Caco-2 (cell line): ENCODE results near the gene FIGLA. TPM values are rescaled to one million over a fixed set of nuclear protein-coding genes. Genes with fewer than 3 reads are reported as not detected.

ENCODE experiments used
- BruUV-seq: library from RNA; stranded (reverse); fragments of 400-500 nt; replicated peaks from 2 replicates; lab custom pipeline; 2021; lab: Mats Ljungman, UMichigan
- CTCF ChIA-PET: fragments of 300-600 bp; sonication (Branson Sonifier 250); formaldehyde crosslinking; loops from one replicate; lab custom pipeline; 2022; ENCODE audit warnings: antibody characterized with exemption; lab: Charles Lee
- POLR2A ChIA-PET: fragments of 300-600 bp; sonication (Branson Sonifier 250); formaldehyde crosslinking; loops from one replicate; lab custom pipeline; 2022; ENCODE audit warnings: antibody characterized with exemption; lab: Charles Lee
- DNase-seq, 2 experiments: peaks; one replicate each; pipeline versions ENCODE4 v3.0.0 to v3.0.0-alpha.2; 2020 to 2022
- H3K27me3 ChIP-seq: replicated peaks from 2 replicates; pipeline ENCODE4 v1.6.0; 2011; ENCODE audit warnings: low read length; ENCODE audit not compliant: control insufficient read depth, insufficient read depth
- H3K36me3 ChIP-seq: 2 replicates; pipeline ENCODE4 v1.5.1; 2011; ENCODE audit warnings: low read length; ENCODE audit not compliant: control insufficient read depth, insufficient read depth
- H3K4me1 ChIP-seq: fragments of 250-450 bp; sonication (Bioruptor Pico); 2 replicates; pipeline ENCODE4 v1.5.1; 2020; ENCODE audit warnings: mild to moderate bottlenecking
- H3K4me3 ChIP-seq: 2 replicates; pipeline ENCODE4 v1.5.1; 2011; ENCODE audit warnings: low read depth, mild to moderate bottlenecking, control low read depth, low read length
- H3K9me3 ChIP-seq: fragments of 250-450 bp; sonication (Bioruptor Pico); 2 replicates; pipeline ENCODE4 v1.5.1; 2020; ENCODE audit warnings: mild to moderate bottlenecking, moderate library complexity
- H3K27ac Mint-ChIP-seq: one replicate; pipeline ENCODE4 v1.8.0; 2022; ENCODE audit warnings: mixed read lengths; ENCODE audit not compliant: unreplicated experiment
- H3K27me3 Mint-ChIP-seq: one replicate; pipeline ENCODE4 v1.8.0; 2022; ENCODE audit warnings: mixed read lengths; ENCODE audit not compliant: insufficient read depth, unreplicated experiment
- H3K36me3 Mint-ChIP-seq: one replicate; pipeline ENCODE4 v1.8.0; 2022; ENCODE audit warnings: mild to moderate bottlenecking, mixed read lengths; ENCODE audit not compliant: insufficient read depth, unreplicated experiment
- H3K4me1 Mint-ChIP-seq: one replicate; pipeline ENCODE4 v1.8.0; 2022; ENCODE audit warnings: low read depth, mixed read lengths; ENCODE audit not compliant: unreplicated experiment
- H3K4me3 Mint-ChIP-seq: one replicate; pipeline ENCODE4 v1.8.0; 2022; ENCODE audit warnings: mild to moderate bottlenecking, moderate library complexity, mixed read lengths; ENCODE audit not compliant: unreplicated experiment
- H3K9me3 Mint-ChIP-seq: one replicate; pipeline ENCODE4 v1.8.0; 2022; ENCODE audit warnings: mixed read lengths; ENCODE audit not compliant: unreplicated experiment
- CTCF ChIP-seq, 2 experiments: fragments of 200-600 bp in 1 of 2; IDR thresholded peaks; 1 replicate in 1 of 2; 2 replicates in 1 of 2; pipeline versions ENCODE4 v1.5.1 to v1.8.0; 2011 to 2022; ENCODE audit warnings: antibody characterized with exemption in 1 of 2, control low read depth in 1 of 2, inconsistent platforms in 1 of 2, low read depth in 1 of 2, low read length in 1 of 2, mild to moderate bottlenecking in 1 of 2, moderate library complexity in 1 of 2; ENCODE audit not compliant: insufficient read depth in 1 of 2, severe bottlenecking in 1 of 2, unreplicated experiment in 1 of 2
- intact Hi-C: fragments of 100-400 bp; cut with micrococcal nuclease; formaldehyde crosslinking; loops from one replicate; pipeline ENCODE4 v1.10.0; 2022; ENCODE audit not compliant: unreplicated experiment
- total RNA-seq: library from RNA; stranded (reverse); gene quantifications from 2 replicates; pipeline ENCODE4 v1.2.3, GENCODE V29; 2022

Gene FIGLA
- total RNA-seq, 1 experiment from 2014 or later = not detected

GRCh38 chr2:70797506-70797905 is 7.1 kb upstream of the FIGLA start:
- Histone ChIP-seq H3K36me3 (no peaks in the 10 kb centered on the region), H3K27me3 (no peaks in the 10 kb centered on the region), H3K9me3 (peaks cover 6% of the 10 kb centered on the region; the same call in 1 of the 2 replicates), H3K4me1 (no peaks in the 10 kb centered on the region), H3K4me3 (no peak overlapping the region)
- TF ChIP-seq CTCF (IDR thresholded peaks at IDR 0.05; ENCODE audit: insufficient read depth in 1 of 2, low read depth in 1 of 2, low read length in 1 of 2, severe bottlenecking in 1 of 2, unreplicated experiment in 1 of 2) = no peak
- no TSS peak for BruUV-seq
- DNase-seq = no peak
- Mint-ChIP-seq H3K36me3 (no peaks in the 10 kb centered on the region), H3K4me3 (no peak overlapping the region), H3K27me3 (peaks cover 11% of the 10 kb centered on the region), H3K4me1 (no peaks in the 10 kb centered on the region), H3K9me3 (peaks cover 11% of the 10 kb centered on the region), H3K27ac (no peak overlapping the region)
- intact Hi-C loops = no loop called here
- POLR2A ChIA-PET = no interaction called here
- CTCF ChIA-PET = no interaction called here

- peaks cover 17% of the 10 kb centered on the region for H3K27me3 Mint-ChIP-seq
- no peaks in the 10 kb centered on the region for H3K36me3 Mint-ChIP-seq
- TF ChIP-seq CTCF (IDR thresholded peaks at IDR 0.05; ENCODE audit: insufficient read depth in 1 of 2, low read depth in 1 of 2, low read length in 1 of 2, severe bottlenecking in 1 of 2, unreplicated experiment in 1 of 2) = no peak
- POLR2A ChIA-PET = no interaction called here
- no peak overlapping the region for H3K4me3 Mint-ChIP-seq
- Histone ChIP-seq H3K36me3 (no peaks in the 10 kb centered on the region), H3K4me3 (no peak overlapping the region), H3K27me3 (no peaks in the 10 kb centered on the region), H3K9me3 (peaks cover 6% of the 10 kb centered on the region; the same call in 1 of the 2 replicates), H3K4me1 (no peaks in the 10 kb centered on the region)
- H3K27ac Mint-ChIP-seq = no peak overlapping the region
- peaks cover 11% of the 10 kb centered on the region for H3K9me3 Mint-ChIP-seq
- DNase-seq = no peak
- BruUV-seq = no TSS peak
- intact Hi-C loops = no loop called here
- CTCF ChIA-PET = no interaction called here
- no peaks in the 10 kb centered on the region for H3K4me1 Mint-ChIP-seq
These were observed 5.8 kb upstream of the FIGLA start for GRCh38 chr2:70796262-70796661.

- BruUV-seq = no TSS peak
- no peak for TF ChIP-seq CTCF (IDR thresholded peaks at IDR 0.05; ENCODE audit: insufficient read depth in 1 of 2, low read depth in 1 of 2, low read length in 1 of 2, severe bottlenecking in 1 of 2, unreplicated experiment in 1 of 2)
- H3K4me3 ChIP-seq = no peak overlapping the region
- no peak overlapping the region for H3K27ac Mint-ChIP-seq
- ChIA-PET POLR2A (no interaction called here), CTCF (no interaction called here)
- H3K36me3 Mint-ChIP-seq = no peaks in the 10 kb centered on the region
- H3K9me3 Mint-ChIP-seq = peaks cover 11% of the 10 kb centered on the region
- peaks cover 16% of the 10 kb centered on the region for H3K27me3 Mint-ChIP-seq
- no peaks in the 10 kb centered on the region for H3K27me3 ChIP-seq
- intact Hi-C loops = no loop called here
- H3K4me3 Mint-ChIP-seq = no peak overlapping the region
- no peaks in the 10 kb centered on the region for H3K4me1 ChIP-seq
- H3K9me3 ChIP-seq = peaks cover 6% of the 10 kb centered on the region; the same call in 1 of the 2 replicates
- DNase-seq = no peak
- H3K4me1 Mint-ChIP-seq = no peaks in the 10 kb centered on the region
- H3K36me3 ChIP-seq = no peaks in the 10 kb centered on the region
These were observed 4.9 kb upstream of the FIGLA start for GRCh38 chr2:70795164-70795995.
